GM18519 (cell line): Measurements from ENCODE around the gene PTPN18.

Experiments
- ATAC-seq: cut with Tn5 transposase; IDR thresholded peaks from one replicate; pipeline ENCODE4 v1.9.1; 2021; ENCODE audit warnings: mild to moderate bottlenecking, moderate library complexity; ENCODE audit not compliant: unreplicated experiment, low FRiP score

The PTPN18 gene

DNA sequence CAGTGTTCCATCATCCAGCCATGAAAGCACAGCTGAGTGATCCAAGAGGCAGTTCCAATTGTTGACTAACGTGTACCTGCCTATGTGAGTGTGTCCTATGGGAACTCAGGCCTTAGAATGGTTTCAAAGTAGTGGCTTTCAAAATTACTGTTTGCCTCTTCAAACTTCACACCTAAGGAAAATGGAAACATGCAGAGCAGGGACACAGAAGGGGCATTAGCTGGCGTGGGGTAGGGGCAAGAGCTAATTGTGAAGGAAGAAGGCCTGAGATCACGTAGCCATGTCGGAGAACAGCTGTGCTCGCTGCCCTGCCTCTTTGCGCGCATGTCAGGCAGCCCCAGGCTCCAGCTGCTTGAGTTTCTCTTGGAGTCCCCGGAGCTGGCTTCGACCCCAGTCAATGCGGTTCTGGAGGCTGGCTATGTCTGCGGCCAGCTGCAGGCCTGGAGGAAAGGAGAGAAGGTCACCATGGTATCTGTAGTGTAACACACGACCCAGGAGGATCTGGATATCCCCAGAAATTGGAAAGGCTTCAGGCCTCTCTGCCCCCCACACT, 17.0 kb upstream of the PTPN18 start:
- ATAC-seq, result no peak

GRCh38 chr2:130339885-130340745, 15.7 kb upstream of the PTPN18 start:
- no peak for ATAC-seq

GRCh38 chr2:130341562-130342019, 14.3 kb upstream of the PTPN18 start:
- peak; percentile 3 for ATAC-seq

DNA sequence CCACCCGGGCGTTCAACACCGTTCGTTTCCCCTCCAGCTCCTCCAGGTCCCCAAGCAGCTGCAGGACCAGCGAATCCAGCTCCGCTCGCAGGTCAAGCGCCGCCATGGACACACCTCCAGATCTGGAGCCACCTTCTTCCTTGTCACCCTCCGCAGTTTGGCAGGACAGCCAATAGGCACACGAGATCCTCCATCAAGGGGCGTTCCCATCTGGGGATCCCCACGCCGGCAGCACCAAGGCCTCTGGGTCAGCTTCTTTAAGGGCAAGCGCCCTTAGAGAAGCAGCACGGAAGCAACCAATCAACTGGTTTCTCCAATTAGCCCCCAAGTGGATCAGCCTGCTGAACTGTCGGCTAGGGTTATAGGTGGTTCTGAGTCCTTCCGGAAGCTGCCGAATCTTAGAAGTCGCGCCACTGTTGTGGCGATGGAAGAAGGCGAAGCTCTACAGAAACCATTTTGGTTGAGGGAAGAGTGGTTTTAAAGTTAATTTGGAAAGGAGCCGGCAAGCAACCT, 13.8 kb upstream of the PTPN18 start:
- ATAC-seq, result peak; percentile 69

- ATAC-seq, result peak; percentile 81
Observed at GRCh38 chr2:130342533-130343275, 13.2 kb upstream of the PTPN18 start, which contains the start of gene IMP4. IMP4 (plus strand) TSS chr2:130342897; CDS start chr2:130342933, 36 bp downstream.

DNA sequence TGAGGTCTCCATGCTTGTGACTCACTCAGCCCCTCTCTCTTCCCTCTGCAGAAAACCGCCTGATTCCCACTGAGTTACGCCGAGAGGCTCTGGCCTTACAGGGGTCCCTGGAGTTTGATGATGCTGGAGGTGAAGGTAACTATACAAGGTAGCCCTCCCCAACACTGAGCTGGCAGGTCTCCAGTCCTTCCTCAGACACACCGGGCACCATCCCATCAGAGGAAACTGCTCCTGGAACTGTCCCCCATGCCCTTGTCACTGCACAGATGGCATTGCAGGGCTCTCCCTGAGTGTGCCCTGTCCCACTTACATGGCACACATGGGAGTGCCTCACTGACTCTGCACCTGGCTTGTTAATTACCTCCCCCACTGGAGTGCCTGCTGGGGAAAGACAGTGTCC, 11.3 kb upstream of the PTPN18 start:
- no peak for ATAC-seq

DNA sequence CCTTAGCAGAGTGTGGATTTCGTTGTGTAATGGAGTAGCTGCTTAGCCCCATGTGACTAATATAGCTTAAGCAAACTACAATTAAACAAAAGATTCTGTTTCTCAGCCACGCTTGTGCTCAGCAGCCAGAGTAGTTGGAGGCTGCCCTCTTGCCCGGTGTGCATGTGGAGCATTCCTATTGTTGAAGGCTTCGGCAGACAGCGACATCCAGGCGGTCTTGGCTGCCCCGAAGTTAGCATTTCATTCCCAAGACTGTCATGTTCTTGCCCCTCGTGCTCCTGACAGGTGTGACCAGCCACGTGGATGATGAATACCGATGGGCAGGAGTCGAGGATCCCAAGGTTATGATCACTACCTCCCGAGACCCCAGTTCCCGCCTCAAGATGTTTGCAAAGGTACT, 10.8 kb upstream of the PTPN18 start:
- ATAC-seq, result no peak

DNA sequence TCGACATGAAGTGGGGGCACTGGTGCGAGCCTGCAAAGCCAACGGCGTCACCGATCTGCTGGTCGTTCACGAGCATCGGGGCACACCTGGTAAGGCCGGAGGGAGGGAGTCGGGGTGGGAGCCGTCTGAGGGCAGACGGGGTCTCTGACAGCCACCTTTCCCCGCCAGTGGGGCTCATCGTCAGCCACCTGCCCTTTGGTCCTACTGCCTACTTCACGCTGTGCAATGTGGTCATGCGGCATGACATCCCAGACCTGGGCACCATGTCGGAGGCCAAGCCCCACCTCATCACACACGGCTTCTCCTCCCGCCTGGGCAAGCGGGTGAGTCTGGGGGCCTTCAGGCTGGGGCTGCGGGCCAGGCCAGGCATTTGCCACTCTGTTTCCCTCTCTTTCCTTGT, 10.2 kb upstream of the PTPN18 start:
- no peak for ATAC-seq

DNA sequence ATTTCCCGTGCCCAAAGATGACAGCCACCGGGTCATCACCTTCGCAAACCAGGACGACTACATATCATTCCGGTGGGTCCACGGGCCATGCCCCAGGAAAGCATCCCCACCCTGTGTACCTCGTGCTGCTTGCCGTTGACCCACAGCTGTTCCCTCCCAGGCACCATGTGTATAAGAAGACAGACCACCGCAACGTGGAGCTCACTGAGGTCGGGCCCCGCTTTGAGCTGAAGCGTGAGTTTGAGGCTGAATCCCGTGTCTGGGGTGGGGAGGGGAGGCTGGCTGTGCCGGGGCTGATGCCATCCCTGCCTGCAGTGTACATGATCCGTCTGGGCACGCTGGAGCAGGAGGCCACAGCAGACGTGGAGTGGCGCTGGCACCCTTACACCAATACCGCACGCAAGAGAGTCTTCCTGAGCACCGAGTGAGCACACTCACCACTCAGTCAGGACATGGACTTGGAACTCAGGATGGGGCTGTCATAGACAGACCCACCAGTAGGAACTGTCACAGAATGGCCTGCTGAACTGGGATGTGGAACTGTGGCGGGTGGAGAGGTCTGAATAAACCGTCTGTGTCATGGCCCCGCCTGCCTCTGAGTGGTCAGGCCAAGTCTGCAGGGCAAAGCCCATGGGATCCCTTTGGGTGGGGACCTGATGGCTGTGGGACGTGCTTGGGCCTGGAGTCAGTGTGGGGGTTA, 9.7 kb upstream of the PTPN18 start:
- no peak for ATAC-seq

DNA sequence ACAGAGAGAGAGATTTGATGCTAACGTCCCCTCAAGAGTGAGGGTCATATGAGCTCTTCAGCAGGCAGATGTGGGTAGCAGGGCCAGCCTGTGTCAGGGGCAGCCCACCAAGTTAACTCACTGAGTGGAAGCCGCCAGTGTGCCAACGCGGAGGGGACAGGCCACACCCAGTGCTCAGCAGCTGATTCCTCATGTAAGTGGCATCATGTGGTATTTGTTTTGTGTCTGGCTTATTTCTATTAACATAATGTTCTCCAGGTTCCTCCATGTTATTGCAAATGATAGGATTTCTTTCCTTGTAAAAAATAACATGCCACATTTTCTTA, 9.2 kb upstream of the PTPN18 start:
- no peak for ATAC-seq

DNA sequence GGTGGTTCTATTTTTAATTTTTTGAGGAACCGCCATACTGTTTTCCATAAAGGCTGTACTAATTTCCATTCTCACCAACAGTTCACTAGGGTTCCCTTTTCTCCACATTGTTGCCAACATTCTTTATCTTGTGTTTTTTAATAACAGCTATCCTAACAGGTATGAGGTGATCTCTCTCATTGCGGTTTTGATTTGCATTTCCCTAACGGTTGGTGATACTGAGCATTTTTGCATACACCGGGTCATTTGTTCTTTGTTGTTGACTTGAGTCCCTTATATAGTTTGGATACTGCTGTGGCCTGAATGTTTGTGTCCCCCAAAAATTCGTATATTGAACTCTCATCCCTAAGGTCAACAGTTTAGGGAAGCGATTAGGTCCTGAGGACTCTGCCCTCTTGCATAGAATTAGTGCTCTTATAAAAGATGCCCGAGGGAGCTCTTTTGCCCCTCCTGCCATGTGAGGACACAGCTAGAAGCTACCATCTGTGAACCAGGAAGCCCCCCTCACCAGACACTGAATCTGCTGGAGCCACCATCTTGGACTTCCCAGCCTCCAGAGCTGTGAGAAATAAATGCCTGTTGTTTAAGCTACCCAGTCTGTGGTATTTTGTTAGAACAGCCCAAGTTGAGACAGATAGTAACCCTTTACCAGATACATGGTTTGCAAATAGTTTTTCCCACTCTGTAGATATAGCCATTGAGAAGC, 8.5 kb upstream of the PTPN18 start:
- ATAC-seq, result no peak

DNA sequence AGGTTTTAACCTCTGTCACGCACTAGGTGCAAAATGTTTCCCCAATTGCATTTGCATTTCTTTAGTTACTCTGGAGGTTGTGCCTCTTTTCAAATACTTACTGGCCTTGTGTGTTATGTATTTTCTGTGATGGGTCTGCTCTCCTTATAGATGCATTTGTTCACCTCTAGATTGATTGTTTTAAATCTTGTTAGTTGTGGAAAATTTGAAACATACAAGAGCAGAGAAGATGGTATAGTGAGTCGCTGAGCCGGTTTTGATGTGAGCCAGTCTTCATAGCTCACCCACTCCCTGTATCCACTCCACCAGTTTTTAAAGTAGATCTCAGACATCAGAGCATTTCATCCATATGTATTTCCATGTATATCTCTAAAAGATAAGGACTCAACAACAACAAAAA, 6.7 kb upstream of the PTPN18 start:
- no peak for ATAC-seq

- ATAC-seq, result no peak
Observed at GRCh38 chr2:130351711-130352110, 4.1 kb upstream of the PTPN18 start.

- ATAC-seq, result no peak
Observed at GRCh38 chr2:130352237-130352636, 3.6 kb upstream of the PTPN18 start.

- ATAC-seq, result no peak
Observed at GRCh38 chr2:130353291-130354138, 2.3 kb upstream of the PTPN18 start.

- no peak for ATAC-seq
Observed at GRCh38 chr2:130354139-130354428, 1.8 kb upstream of the PTPN18 start.

- ATAC-seq, result no peak
Observed at GRCh38 chr2:130355172-130355577, 681 bp upstream of the PTPN18 start.

DNA sequence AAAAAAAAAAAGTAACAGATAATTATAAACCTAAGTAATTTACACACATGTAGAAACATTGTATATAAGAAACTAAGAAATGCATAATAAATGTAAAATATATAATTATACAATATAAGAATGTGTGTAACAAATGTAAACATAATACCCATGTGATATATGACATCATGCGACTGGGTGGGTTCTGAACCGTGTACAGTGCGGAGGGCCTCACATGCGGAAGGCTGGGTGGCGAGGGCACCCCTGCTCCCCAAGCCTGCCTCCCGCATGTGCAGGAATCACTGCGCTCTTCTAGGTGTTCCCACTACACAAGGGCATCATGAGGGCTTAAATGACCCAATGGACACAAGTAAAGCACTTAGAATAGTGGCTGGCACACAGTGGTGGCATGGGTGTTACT, 2.0 kb downstream of the PTPN18 start:
- ATAC-seq, result no peak
